Ishikawa (cell line): ENCODE results near the gene NDFIP2.

ENCODE experiments used
- CEBPB ChIP-seq: IDR thresholded peaks from 2 replicates; pipeline ENCODE4 v1.6.1; 2012
- EGR1 ChIP-seq: IDR thresholded peaks from 2 replicates; pipeline ENCODE4 v1.6.1; 2012
- EP300 ChIP-seq: IDR thresholded peaks from 2 replicates; pipeline ENCODE4 v1.6.1; 2012; ENCODE audit warnings: borderline replicate concordance
- FOXM1 ChIP-seq: IDR thresholded peaks from 2 replicates; pipeline ENCODE4 v1.6.1; 2012; ENCODE audit warnings: low read depth, borderline replicate concordance
- MAX ChIP-seq: IDR thresholded peaks from 2 replicates; pipeline ENCODE4 v1.6.1; 2012
- NFIC ChIP-seq: IDR thresholded peaks from 2 replicates; pipeline ENCODE4 v1.6.1; 2012
- RAD21 ChIP-seq: IDR thresholded peaks from 2 replicates; pipeline ENCODE4 v1.6.1; 2012; ENCODE audit warnings: low read depth
- REST ChIP-seq: IDR thresholded peaks from 2 replicates; pipeline ENCODE4 v1.6.1; 2012; ENCODE audit warnings: low read depth, mild to moderate bottlenecking
- TAF1 ChIP-seq: IDR thresholded peaks from 2 replicates; pipeline ENCODE4 v1.6.1; 2012; ENCODE audit warnings: low read depth, mild to moderate bottlenecking
- TCF12 ChIP-seq: IDR thresholded peaks from 2 replicates; pipeline ENCODE4 v1.6.1; 2012; ENCODE audit warnings: low read depth
- USF1 ChIP-seq: IDR thresholded peaks from 2 replicates; pipeline ENCODE4 v1.6.1; 2012
- ZBTB7A ChIP-seq: IDR thresholded peaks from 2 replicates; pipeline ENCODE4 v1.6.1; 2012; ENCODE audit warnings: low read depth

GRCh38 chr13:79457948-79458347 lies 23.0 kb upstream of the NDFIP2 start:
- no peak for TF ChIP-seq EGR1
- TF ChIP-seq REST, result no peak
- TF ChIP-seq TCF12, result no peak
- no peak for TF ChIP-seq FOXM1
- TF ChIP-seq RAD21, result no peak
- TF ChIP-seq EP300, result no peak
- TF ChIP-seq MAX, result no peak
- TF ChIP-seq USF1, result no peak
- TF ChIP-seq TAF1, result no peak
- no peak for TF ChIP-seq CEBPB
- TF ChIP-seq ZBTB7A, result no peak
- no peak for TF ChIP-seq NFIC
